Sigmoid colon (tissue), 7 donors: ENCODE results near the gene PSME1. TPM values are rescaled to one million over a fixed set of nuclear protein-coding genes. Genes with fewer than 3 reads are reported as not detected.

Experiments
- DNase-seq: peaks from one replicate; pipeline ENCODE4 v3.0.0-alpha.2; 2019
- H3K27ac ChIP-seq, 4 donors: fragments of 200-600 bp; sonication (generic); one replicate each; pipeline ENCODE4 v1.5.1; 2016 to 2019; ENCODE audit warnings: mild to moderate bottlenecking in 1 of 4
- H3K27me3 ChIP-seq, 3 donors: fragments of 200-600 bp; sonication (generic); one replicate each; pipeline ENCODE4 v1.5.1; 2019; ENCODE audit warnings: mild to moderate bottlenecking in 1 of 3
- H3K36me3 ChIP-seq, 4 donors: fragments of 200-600 bp; sonication (generic); one replicate each; pipeline ENCODE4 v1.5.1; 2016 to 2019
- H3K4me1 ChIP-seq, 4 donors: fragments of 200-600 bp; sonication (generic); one replicate each; pipeline ENCODE4 v1.5.1; 2017 to 2019
- H3K4me3 ChIP-seq, 4 donors: fragments of 200-600 bp; sonication (generic); one replicate each; pipeline ENCODE4 v1.5.1; 2017 to 2019; ENCODE audit warnings: mild to moderate bottlenecking in 2 of 4, moderate library complexity in 1 of 4
- H3K9me3 ChIP-seq, 4 donors: fragments of 200-600 bp in 3 of 4; sonication (generic) in 3 of 4; one replicate each; pipeline versions ENCODE4 v1.5.1 to v1.6.1; 2013 to 2019
- EP300 ChIP-seq, 4 donors: sonication (generic); formaldehyde crosslinking; IDR thresholded peaks; one replicate each; pipeline ENCODE4 v1.6.1; 2017; ENCODE audit warnings: antibody characterized with exemption in 4 of 4
- POLR2A ChIP-seq, 2 donors: fragments of 450-650 bp; IDR thresholded peaks; one replicate each; pipeline ENCODE4 v1.6.1; 2016; ENCODE audit warnings: antibody characterized with exemption in 2 of 2, mild to moderate bottlenecking in 2 of 2, moderate library complexity in 2 of 2
- POLR2AphosphoS5 ChIP-seq, 4 donors: sonication (generic); formaldehyde crosslinking; IDR thresholded peaks; one replicate each; pipeline ENCODE4 v1.6.1; 2017; ENCODE audit warnings: antibody characterized with exemption in 4 of 4
- whole genome bisulfite sequencing, 2 donors: extraction: QIAGEN DNeasy Blood & Tissue Kit; methylation state at CpG; one replicate each; pipeline ENCODE4 v1.1.7; 2013; 5-methylcytosine and 5-hydroxymethylcytosine counted together
- intact Hi-C: fragments of 100-400 bp; cut with DNase I; formaldehyde crosslinking; loops from one replicate; pipeline ENCODE4 v1.15.1; 2023
- polyA plus RNA-seq, 3 donors: library from polyadenylated mRNA; stranded (reverse); fragments of 200-250 nt; gene quantifications; one replicate each; pipeline ENCODE4 v1.2.3, GENCODE V29; 2013
- total RNA-seq, 4 donors: library from RNA; depleted of rRNA; stranded (reverse); fragments of >200 nt; gene quantifications; one replicate each; pipeline ENCODE4 v1.1.0, GENCODE V29; 2016
- TF ChIP-seq, protein P1 (sequence below), 4 experiments: fragments of 450-650 bp in 3 of 4; fragments of 200-600 bp in 1 of 4; IDR thresholded peaks; one replicate each; pipeline ENCODE4 v1.5.1; 2016 to 2019; ENCODE audit warnings: antibody characterized with exemption in 4 of 4, mild to moderate bottlenecking in 3 of 4, moderate library complexity in 2 of 4
- donor health status: healthy with polysubstance abuse.
- donor health status: Bipolar disorder and iron deficiency.
- donor health status: healthy.

The PSME1 gene
- total and polyA plus RNA-seq, 7 donors: 129 to 438 (median 186) TPM

DNA sequence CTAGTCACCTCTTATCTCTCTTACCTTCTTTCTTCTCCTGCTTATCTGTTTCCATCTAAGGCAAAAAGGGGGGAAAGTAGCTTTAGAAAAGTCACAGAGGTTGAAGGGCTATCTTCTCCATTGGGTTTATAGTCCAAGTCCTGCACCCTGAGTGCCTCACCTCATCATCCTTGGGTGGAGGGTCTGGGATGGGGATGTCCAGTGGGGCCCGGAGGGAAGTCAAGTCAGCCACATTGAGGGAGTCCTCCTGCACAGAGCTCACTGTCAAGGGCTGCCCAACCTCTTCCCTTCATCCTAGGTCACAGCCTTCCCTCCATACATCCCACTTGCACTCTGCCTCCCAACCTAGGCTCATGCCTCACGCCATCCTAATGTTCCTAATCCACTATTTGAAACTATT, 9.2 kb downstream of the PSME1 start:
- Histone ChIP-seq H3K4me3 (no peak overlapping the region), H3K9me3 (no peaks in the 10 kb centered on the region), H3K27ac (peak overlapping the region; percentile 92 to 96 (median 95)), H3K27me3 (no peaks in the 10 kb centered on the region), H3K4me1 (peaks cover 0 to 59% (median 42%) of the 10 kb centered on the region in 4 donors), H3K36me3 (peaks cover 3 to 28% (median 13%) of the 10 kb centered on the region in 4 donors)
- WGBS, 2 donors: 88% methylated on average over 2 of the region's 2 CpGs
- DNase-seq: no peak
- no peak for TF ChIP-seq EP300 (IDR thresholded peaks at IDR 0.05)
- TF ChIP-seq, protein P1, sequence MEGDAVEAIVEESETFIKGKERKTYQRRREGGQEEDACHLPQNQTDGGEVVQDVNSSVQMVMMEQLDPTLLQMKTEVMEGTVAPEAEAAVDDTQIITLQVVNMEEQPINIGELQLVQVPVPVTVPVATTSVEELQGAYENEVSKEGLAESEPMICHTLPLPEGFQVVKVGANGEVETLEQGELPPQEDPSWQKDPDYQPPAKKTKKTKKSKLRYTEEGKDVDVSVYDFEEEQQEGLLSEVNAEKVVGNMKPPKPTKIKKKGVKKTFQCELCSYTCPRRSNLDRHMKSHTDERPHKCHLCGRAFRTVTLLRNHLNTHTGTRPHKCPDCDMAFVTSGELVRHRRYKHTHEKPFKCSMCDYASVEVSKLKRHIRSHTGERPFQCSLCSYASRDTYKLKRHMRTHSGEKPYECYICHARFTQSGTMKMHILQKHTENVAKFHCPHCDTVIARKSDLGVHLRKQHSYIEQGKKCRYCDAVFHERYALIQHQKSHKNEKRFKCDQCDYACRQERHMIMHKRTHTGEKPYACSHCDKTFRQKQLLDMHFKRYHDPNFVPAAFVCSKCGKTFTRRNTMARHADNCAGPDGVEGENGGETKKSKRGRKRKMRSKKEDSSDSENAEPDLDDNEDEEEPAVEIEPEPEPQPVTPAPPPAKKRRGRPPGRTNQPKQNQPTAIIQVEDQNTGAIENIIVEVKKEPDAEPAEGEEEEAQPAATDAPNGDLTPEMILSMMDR (IDR thresholded peaks at IDR 0.05): no peak
- TF ChIP-seq POLR2A (IDR thresholded peaks at IDR 0.05): no peak
- no peak for TF ChIP-seq POLR2AphosphoS5 (IDR thresholded peaks at IDR 0.05)
- intact Hi-C loops: loop anchor here (5.0 to 10.0 kb wide), 3 partner anchors 87 to 840 kb away; partner anchors contain the start of genes BCL2L2, GMPR2, NEDD8 and PPP1R3E

DNA sequence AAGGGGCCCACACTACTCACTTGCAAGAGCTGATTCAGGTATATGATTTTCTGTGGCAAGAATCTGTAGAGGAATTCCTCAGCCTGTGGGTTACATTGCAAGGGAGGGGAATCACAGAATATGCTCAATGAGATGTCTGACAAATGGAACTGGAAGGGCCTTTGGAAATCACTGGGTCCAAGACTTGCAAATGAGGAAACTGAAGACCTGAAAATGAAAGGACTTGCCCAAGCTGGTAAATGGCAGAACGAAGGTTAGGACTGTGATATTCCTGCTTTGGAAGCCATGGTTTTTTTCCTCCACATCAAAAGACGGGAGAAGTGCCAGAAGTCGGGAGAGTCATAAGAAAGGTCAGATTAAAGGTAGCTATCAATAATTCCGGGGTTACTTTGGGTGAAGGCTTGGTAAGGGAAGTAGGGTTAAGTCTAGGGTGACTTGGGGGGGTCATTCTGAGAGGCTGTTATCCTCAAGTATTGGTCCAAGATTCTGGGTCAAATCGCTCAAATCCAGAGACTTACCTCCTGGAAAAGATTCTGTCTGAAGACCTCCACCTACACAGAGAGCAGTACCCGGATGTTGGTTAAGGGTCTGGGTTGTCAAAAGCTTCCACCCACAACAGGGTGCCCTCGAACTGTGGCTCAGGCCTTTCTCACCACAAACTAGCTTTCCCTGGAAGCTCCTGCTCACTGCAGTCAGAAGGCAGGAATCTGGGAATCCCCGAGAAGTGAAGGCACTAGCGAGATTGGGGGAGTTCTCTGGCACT, 9.9 kb downstream of the PSME1 start:
- peak overlapping the region; percentile 92 to 96 (median 95) for H3K27ac ChIP-seq

DNA sequence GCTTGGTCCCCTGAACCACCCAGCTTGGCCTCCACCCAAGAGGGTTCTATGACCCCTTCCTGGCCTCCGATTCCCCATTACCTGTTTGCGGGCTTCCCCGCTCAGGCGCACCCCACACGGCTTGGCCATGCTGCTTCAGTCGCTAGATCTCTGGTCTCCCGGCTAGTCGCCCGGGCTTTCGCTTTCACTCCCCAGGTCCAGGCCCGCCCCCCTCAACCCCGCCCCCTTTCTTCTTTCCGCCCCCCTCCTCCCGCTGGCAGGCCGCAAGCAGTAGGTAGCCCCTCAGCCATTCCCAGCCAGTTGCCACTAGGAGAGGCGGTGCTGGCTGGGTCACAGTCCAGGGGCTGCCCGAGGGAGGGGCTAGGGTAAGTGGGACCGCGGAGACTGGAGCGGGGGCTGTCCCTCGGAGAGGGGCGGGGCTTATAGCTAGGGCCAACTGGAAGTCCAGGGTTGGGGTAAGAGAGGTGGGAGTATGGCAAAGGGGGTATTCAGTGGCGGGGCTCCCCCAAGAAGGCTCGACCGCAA, 10.5 kb downstream of the PSME1 start, which contains the start of gene PSME2:
PSME2 (minus strand) TSS at position 158 of the 525 bp plus-strand sequence; CDS start at position 129, 29 bp downstream.
- Histone ChIP-seq H3K27me3 (no peaks in the 10 kb centered on the region), H3K4me3 (peak within 1 kb of the TSS; percentile 58 to 98 (median 77)), H3K9me3 (no peaks in the 10 kb centered on the region), H3K27ac (peak within 1 kb of the TSS; percentile 92 to 96 (median 95)), H3K36me3 (peaks cover 11 to 41% (median 26%) of the 10 kb centered on the region in 4 donors), H3K4me1 (peaks cover 0 to 49% (median 37%) of the 10 kb centered on the region in 4 donors)
- WGBS, 2 donors: 0% methylated on average over 25 of the region's 25 CpGs
- peak; percentile 98 for DNase-seq
- TF ChIP-seq EP300 (IDR thresholded peaks at IDR 0.05) (no peak), POLR2AphosphoS5 (IDR thresholded peaks at IDR 0.05) (peak; percentile 44 to 76 (median 48)), POLR2A (IDR thresholded peaks at IDR 0.05) (peak in 1 of 2 donors; percentile 26)
- TF ChIP-seq, protein P1 (IDR thresholded peaks at IDR 0.05): no peak
- intact Hi-C loops: loop anchor here (2.0 to 10.0 kb wide), 4 partner anchors 14 to 842 kb away; partner anchors contain the start of genes BCL2L2, GMPR2, IRF9 and NEDD8

More for the DNA sequence above, 9.9 kb downstream of the PSME1 start:
- 3 to 13% methylated on average over 9 of the region's 9 CpGs for WGBS, 2 donors
- no peak for DNase-seq
- no peaks in the 10 kb centered on the region for H3K9me3 ChIP-seq
- H3K27me3 ChIP-seq: no peaks in the 10 kb centered on the region
- H3K36me3 ChIP-seq: peaks cover 4 to 34% (median 20%) of the 10 kb centered on the region in 4 donors
- H3K4me1 ChIP-seq: peaks cover 0 to 52% (median 37%) of the 10 kb centered on the region in 4 donors
- peak overlapping the region; percentile 58 to 98 (median 77) for H3K4me3 ChIP-seq
- TF ChIP-seq POLR2AphosphoS5 (IDR thresholded peaks at IDR 0.05) (no peak), EP300 (IDR thresholded peaks at IDR 0.05) (no peak), POLR2A (IDR thresholded peaks at IDR 0.05) (no peak)
- TF ChIP-seq, protein P1 (IDR thresholded peaks at IDR 0.05): no peak
- intact Hi-C loops: loop anchor here (2.0 to 10.0 kb wide), 4 partner anchors 15 to 841 kb away; partner anchors contain the start of genes BCL2L2, GMPR2, IRF9 and NEDD8

DNA sequence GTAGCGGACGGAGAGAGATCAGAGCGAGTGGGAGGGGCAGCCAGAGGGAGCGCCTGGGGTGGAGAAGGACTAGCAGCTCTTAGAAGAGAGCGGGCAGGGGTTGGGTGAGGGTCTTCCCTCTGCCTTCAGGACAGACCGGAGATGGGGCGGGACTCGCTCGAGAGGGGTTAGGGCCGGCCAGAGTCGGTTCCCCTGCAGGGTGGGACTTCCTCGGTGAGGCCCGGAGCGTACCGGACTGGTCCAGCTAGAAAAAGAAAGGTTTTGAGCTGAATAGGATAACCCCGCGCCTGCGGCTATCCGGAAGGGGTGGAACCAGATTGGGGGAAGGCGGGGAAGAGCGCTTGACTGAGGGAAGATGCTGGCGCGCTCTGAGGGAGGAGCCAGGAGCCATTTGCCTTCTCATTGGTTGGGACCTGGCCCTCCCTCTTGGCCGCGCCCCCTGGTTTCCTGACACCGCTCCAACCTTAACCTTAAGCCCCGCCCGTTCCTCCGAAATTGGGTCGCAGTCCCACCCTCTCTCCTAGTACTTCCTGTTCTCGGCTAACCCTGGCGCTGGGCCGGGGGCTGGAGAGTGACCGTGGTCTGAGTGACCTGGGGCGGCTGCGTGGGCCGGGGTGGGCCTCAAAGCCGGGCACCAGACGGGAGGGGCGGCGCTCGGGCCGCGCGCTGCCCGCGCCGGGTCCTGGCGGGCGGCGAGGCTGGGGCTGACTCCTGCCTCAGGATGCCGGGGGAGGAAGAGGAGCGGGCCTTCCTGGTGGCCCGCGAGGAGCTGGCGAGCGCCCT, 11.2 kb downstream of the PSME1 start, which contains the start of gene RNF31:
RNF31 (plus strand) TSS at position 521 of the 783 bp plus-strand sequence; CDS start at position 722, 201 bp downstream.
- H3K9me3 ChIP-seq: no peaks in the 10 kb centered on the region
- H3K4me1 ChIP-seq: peaks cover 0 to 46% (median 35%) of the 10 kb centered on the region in 4 donors
- peak within 1 kb of the TSS; percentile 92 to 96 (median 95) for H3K27ac ChIP-seq
- peaks cover 17 to 47% (median 32%) of the 10 kb centered on the region in 4 donors for H3K36me3 ChIP-seq
- WGBS, 2 donors: 0 to 1% methylated on average over 57 of the region's 57 CpGs
- H3K4me3 ChIP-seq: peak within 1 kb of the TSS; percentile 58 to 98 (median 77)
- intact Hi-C loops: loop anchor here (2.0 to 10.0 kb wide), 4 partner anchors 14 to 842 kb away; partner anchors contain the start of genes BCL2L2, GMPR2, IRF9 and NEDD8
- TF ChIP-seq POLR2A (IDR thresholded peaks at IDR 0.05) (peak; percentile 32 to 70), POLR2AphosphoS5 (IDR thresholded peaks at IDR 0.05) (peak; percentile 63 to 85 (median 75)), EP300 (IDR thresholded peaks at IDR 0.05) (no peak)
- TF ChIP-seq, protein P1 (IDR thresholded peaks at IDR 0.05): no peak
- H3K27me3 ChIP-seq: no peaks in the 10 kb centered on the region
- DNase-seq: peak; percentile 100
